ENCODE data around the gene NR3C2.

Gene NR3C2

GRCh38 chr4:148302416-148302815 lies 139.8 kb downstream of the NR3C2 start:
- DNase-seq: no peak

- DNase-seq: no peak
Measured at GRCh38 chr4:148300877-148301276, 141.3 kb downstream of the NR3C2 start.

GRCh38 chr4:148299337-148299736 lies 142.9 kb downstream of the NR3C2 start:
- no peak for DNase-seq

GRCh38 chr4:148296498-148296897 lies 145.7 kb downstream of the NR3C2 start:
- DNase-seq: no peak

GRCh38 chr4:148295642-148296041 lies 146.6 kb downstream of the NR3C2 start:
- DNase-seq: no peak

GRCh38 chr4:148293571-148293970 lies 148.6 kb downstream of the NR3C2 start:
- no peak for DNase-seq

GRCh38 chr4:148292686-148293085 lies 149.5 kb downstream of the NR3C2 start:
- no peak for DNase-seq

- no peak for DNase-seq
Measured at GRCh38 chr4:148289740-148290139, 152.5 kb downstream of the NR3C2 start.

GRCh38 chr4:148288448-148288847 lies 153.8 kb downstream of the NR3C2 start:
- DNase-seq: no peak

GRCh38 chr4:148287111-148287510 lies 155.1 kb downstream of the NR3C2 start:
- no peak for DNase-seq

GRCh38 chr4:148286012-148286411 lies 156.2 kb downstream of the NR3C2 start:
- DNase-seq: no peak

- no peak for DNase-seq
Measured at GRCh38 chr4:148283665-148284064, 158.5 kb downstream of the NR3C2 start.

GRCh38 chr4:148278310-148278709 lies 163.9 kb downstream of the NR3C2 start:
- DNase-seq: no peak

- no peak for DNase-seq
Measured at GRCh38 chr4:148275266-148275665, 166.9 kb downstream of the NR3C2 start.

GRCh38 chr4:148273501-148273986 lies 168.7 kb downstream of the NR3C2 start:
- no peak for DNase-seq

- DNase-seq: no peak
Measured at GRCh38 chr4:148271166-148271565, 171.0 kb downstream of the NR3C2 start.

- no peak for DNase-seq
Measured at GRCh38 chr4:148270630-148271029, 171.6 kb downstream of the NR3C2 start.

- no peak for DNase-seq
Measured at GRCh38 chr4:148268835-148269234, 173.4 kb downstream of the NR3C2 start.

- DNase-seq: no peak
Measured at GRCh38 chr4:148266921-148267320, 175.3 kb downstream of the NR3C2 start.

GRCh38 chr4:148266240-148266639 lies 176.0 kb downstream of the NR3C2 start:
- DNase-seq: no peak

GRCh38 chr4:148265627-148266026 lies 176.6 kb downstream of the NR3C2 start:
- no peak for DNase-seq

- no peak for DNase-seq
Measured at GRCh38 chr4:148263802-148264201, 178.4 kb downstream of the NR3C2 start.

GRCh38 chr4:148263127-148263526 lies 179.1 kb downstream of the NR3C2 start:
- DNase-seq: no peak

- DNase-seq: no peak
Measured at GRCh38 chr4:148261848-148262247, 180.4 kb downstream of the NR3C2 start.

- no peak for DNase-seq
Measured at GRCh38 chr4:148259841-148260240, 182.4 kb downstream of the NR3C2 start.

- DNase-seq: no peak
Measured at GRCh38 chr4:148258535-148258934, 183.7 kb downstream of the NR3C2 start.

All from stimulated activated CD4-positive, alpha-beta T cell treated with anti-CD3 and anti-CD28 coated beads, Interleukin-4, amount 100 ng/mL, for 24 hours (primary cell).